HG03354 (cell line): ENCODE data around the gene PGBD5.

Experiments
- ATAC-seq: cut with Tn5 transposase; IDR thresholded peaks from one replicate; pipeline ENCODE4 v1.9.1; 2021; ENCODE audit warnings: mild to moderate bottlenecking; ENCODE audit not compliant: unreplicated experiment, poor library complexity, severe bottlenecking

Gene PGBD5

DNA sequence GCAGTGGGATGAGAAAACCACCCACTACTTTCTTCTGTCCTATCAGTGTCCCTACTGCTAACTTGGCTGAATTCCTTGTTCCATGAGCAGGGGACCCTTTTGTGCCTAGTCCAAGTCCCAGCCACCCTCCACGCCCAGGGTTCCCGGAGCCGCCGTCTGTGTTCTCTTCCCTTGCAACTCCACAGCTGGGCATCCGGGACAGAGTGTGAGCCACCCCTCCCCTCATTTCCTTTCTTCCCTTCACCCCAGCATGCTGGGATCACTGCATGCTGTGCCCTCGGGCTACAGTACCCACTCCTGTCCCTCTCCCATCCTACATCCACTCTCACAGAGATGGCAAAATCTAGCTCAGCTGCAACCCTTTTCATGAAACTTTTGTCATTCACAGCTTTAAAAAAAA lies 44.5 kb downstream of the PGBD5 start:
- ATAC-seq: no peak

DNA sequence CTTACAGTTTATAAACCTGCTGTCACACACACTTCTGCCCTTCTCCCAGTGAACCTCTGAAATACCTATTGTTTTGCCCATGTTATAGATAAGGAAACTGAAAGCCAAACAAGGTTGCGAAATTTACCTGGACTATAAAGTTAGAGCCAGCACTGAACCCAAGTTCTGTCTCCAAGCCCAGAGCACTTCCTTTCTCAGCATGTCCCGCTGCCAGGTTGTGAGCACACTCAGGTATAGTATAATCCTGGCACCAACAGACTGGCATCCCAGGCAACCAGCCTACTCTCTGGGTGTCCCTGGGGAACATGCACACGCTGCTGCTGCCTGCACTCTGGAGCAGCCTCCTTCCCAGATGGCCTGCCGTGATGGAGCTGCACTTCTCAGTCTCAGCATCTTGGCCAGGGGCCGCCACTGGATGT lies 45.1 kb downstream of the PGBD5 start:
- no peak for ATAC-seq

DNA sequence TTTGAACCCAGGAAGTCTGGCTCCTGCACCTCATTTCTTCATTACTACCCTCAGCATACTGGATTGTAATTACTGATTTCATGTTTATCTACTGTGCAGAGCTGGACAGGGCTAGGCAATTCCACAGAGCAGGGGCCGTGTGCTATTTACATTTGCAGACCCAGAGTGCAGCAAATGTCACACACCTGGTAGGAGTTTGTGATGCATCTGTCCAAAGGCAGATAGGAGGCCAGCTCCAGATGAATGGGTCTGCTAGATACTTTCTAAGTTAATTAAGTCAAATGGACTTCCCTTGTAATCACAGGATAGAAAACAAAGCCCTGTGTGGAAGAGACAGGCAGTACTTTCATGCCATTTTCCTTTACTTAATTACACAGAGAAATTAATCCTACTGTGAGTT lies 46.2 kb downstream of the PGBD5 start:
- no peak for ATAC-seq

DNA sequence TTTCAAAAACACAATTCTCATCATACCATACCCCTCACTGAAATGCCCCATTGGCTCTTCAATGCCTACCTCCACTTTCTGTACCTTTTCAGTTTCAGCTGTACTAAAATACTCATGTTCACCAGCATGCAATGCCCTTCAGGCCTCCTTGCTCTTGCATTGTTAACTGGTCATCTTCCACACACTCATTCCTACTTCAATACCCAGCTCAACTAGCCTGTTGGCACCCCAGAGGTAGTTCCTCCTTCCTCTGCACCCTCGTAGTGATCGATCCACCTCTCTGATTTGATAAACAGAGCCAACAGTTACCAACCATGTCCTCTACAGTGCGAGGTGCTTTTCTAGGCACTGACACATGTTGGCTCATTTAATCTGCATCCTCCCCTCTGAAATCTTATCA lies 46.7 kb downstream of the PGBD5 start:
- no peak for ATAC-seq

DNA sequence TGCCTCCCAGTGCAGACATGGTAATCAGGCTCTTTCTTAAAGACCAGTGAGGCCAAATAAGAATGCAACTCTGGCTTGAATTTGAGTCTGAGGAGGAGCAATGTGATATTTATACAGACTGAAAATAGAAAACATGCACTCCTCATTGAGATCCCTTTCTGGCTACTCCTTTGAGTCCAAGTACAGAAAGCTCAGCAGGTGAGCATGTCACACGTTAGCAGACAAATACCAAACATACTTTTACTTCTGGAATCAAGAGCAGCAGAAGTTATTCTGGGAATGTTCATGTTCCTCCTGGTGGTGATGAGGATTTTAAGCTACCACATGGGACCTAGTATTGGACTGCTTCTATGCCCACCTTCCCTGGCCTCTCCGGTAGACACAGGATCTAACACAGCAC lies 48.3 kb downstream of the PGBD5 start:
- no peak for ATAC-seq

DNA sequence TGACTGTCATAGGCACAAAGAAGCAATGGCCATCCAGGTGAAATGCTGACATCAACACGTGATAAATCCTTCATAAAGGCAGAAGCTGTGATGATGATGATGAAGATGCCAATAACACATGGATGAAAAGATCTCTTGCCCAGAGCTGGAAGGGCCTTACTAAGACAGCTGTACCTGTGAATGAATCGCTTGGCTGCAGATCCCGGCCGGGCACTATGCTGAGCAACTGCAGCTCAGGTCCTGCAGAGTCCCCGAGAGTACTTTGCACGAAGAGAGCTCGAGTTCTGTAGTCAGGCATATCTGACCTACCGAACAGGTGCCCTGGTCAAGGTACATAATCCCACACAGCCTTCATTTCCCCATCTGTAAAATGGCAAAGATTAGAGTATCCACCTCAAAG lies 48.8 kb downstream of the PGBD5 start:
- no peak for ATAC-seq

DNA sequence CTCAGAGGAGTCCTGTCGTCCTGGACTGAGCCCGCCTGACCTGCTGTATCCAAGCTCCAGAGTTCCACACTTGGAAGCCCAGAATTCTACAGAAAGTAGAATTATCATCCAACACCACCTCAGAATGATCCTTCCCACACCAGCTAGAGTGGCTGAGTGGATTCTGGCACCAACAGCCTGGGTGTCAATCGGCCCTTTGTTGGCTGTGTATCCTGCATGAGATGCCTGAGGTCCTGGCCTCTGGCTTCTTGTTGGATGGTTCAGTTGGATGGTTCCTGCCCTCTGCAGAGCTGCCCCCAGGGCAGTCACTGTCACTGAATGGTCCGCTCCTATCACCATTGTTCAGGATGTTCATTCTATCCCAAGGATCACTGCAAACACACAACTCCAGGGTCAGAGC lies 49.8 kb downstream of the PGBD5 start:
- no peak for ATAC-seq

DNA sequence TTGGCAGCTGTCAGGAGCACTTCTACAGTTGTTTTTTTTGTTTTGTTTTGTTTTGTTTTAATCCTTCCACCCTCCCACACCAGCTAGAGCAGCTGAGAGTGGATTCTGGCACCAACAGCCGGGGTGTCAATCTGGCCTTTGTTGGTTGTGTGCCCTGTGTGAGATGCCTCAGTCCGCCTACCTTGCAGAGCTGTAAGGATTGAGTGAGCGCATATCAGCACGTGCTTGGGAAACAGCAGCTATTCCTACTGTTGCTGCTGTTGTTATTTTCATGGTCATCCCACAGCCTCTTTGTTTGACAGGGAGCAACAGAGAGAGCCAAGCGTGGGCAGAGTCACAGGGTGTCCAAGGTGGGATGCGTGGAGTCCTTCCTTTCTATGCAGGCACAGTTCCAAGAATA lies 50.4 kb downstream of the PGBD5 start:
- ATAC-seq: no peak

DNA sequence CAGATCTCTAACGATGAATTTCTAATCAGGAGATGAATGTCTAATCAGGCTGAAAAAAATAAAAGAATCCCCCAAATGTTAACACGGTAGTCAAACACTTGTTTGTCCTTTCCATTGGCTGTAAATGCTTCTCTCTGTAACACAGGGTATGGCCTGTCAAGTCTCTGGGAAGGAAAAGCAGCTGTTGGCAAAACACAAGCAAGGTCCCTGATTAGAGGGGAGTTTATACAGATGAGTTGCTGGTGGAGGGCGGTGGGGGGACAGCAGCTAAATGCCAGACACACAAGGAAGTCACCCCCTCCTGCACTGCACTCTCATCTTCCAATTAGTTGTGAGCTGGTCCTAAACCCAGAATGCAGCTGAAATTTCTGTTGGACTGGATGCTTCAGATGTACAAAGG lies 51.0 kb downstream of the PGBD5 start:
- no peak for ATAC-seq

DNA sequence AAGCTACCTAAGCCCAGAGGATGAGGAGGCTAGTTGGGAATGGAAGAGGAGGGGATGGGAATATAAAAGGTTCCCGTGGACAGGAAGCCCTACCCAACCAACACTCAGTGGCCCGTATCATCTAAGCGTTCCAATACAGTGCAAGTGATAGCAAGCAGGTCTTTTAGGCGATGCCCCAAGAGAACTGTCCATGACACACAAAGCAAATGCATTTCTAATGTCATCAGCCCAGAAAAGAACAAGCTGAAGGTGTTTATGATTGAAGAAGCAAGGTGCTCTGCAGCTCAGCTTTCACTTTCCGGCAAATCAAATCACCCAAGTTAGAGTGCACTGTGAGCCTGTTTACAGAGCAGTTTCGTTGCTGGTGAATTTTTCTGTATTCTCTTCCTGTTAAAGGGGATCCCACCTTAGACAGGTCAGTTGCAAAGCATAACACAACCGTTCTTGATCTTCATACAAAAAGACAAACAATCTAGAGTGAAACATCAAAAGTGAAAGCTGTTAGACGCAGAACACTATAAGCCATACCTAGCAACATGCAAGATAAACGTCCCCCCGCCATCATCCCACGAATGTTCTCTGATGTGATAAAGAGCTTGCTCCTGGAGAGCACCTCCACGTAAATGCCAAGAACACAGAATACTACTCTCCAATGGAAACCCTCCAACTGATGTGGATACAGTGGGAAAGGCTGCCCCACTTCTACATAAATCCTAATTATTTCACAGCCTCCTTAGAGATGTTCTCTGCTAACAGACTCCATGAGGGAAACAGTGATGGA lies 54.0 kb downstream of the PGBD5 start:
- no peak for ATAC-seq

DNA sequence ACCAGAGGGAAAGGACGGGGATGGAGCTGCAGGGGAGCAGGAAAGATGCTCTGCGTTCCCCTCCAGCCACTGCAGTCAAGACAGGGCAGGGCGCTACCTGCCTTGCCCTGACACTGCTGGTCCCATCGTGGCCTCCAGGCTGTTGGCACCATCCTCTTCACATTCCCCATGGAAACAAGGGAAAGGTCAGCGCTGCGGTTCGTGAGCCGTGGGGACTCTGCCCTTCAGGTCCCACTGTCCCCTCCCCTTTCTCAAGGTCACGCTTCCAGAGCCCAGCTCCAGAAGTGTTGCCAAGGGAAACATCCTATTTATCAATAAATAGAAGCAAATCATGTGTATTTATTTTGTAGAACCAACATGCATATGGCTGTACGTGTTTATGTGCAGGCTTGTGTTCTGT lies 56.0 kb downstream of the PGBD5 start:
- ATAC-seq: no peak

DNA sequence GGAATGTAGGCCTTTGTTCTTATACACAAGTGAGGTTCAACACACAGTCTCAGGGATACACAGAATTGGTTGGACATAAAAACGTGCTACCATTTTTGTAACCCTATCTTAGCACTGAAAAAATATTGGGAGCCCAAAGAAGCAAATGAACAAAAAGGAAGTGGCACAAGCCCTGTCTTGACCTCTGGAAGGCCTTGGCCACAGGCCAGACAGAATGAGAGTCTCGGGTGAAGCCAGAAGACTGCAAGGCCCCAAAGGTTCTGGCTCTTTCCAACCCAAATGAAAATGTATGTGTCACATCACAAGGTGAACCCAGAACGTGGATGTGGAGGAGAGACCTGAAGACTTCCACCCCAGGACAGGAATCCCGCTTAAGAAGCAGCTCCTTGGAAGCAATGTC lies 57.3 kb downstream of the PGBD5 start:
- ATAC-seq: no peak

DNA sequence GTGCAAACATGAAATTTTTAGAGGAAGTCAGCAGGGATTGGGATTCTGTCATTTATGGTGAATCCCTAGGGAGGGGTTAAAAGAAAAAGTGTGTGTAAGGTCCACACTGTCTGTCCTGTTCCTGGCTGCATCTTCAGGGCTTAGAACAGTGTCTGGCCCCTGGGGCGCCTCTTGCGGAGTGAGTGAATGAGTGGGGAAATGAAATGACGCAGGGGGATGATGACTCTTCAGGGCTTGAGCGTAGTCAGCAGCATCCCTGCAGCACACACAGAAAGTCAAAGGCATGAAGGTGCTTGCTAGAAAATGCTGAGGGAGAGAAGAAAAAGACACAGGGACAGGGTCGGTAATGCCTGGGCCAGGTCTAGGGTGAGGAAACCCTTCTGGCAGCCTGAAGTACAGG lies 57.8 kb downstream of the PGBD5 start:
- ATAC-seq: no peak

DNA sequence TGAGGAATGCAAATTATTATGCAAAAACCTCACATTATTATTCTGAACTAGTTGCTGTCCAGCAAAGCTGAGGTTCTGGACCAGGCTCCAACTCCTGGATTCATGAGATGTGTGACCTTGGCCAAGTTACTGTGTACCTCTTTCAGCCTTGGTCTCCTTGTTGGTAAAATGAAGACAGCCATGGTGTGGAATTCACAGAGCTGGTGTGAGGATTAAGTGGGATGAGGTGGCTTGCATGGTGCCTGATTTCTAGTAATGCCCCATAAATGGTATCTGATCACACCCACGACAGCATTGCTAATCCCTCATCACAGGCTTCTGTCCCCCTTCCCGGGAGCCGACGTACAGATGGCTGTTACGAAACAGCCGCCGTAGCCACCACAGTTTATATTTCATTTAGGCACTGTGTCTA lies 59.6 kb downstream of the PGBD5 start:
- no peak for ATAC-seq

DNA sequence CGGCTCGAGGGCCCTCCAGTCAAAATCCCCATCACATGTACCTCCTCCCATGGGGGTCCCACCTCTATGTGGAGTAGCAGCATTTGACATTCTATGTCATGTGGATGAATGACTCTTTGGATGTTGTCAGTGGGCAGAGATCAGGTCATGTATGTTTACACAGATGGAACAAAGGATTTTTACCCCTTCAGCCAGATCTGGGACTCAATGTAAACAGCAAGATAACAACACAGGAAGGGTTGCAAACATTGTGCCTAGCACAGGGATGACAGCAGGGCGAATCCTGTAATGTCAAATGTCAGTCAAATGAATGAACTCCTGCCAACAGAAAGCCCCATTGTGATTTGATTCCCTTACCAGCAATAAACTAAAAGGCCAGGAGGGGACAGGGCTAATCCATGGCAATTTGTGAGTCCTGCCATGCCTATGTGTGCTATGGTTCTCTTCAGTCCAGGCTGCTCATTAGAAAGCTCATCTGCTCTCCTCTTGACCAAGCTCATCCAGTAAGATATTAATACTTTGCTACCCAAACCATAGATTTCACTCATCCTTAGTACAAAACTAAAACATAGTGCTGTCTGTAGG lies 60.3 kb downstream of the PGBD5 start:
- ATAC-seq: no peak

DNA sequence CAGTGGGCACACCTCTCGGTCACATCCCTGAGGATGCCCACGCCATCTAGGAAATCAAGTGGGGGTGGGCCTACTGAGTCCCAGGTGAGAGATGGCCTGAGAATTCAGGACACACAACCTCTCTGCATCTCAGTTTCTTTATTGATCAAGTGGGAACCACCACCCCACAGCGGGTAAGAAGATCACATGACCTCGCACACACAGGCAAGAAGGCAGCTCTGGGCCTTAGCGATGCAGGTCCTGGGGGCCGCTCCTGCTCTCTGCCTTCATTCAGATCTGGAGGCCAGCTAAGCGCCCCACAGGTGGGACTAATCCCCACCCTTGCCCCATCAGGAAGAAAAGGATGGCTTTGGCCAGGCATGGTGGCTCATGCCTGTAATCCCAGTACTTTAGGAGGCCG lies 63.2 kb downstream of the PGBD5 start:
- no peak for ATAC-seq

DNA sequence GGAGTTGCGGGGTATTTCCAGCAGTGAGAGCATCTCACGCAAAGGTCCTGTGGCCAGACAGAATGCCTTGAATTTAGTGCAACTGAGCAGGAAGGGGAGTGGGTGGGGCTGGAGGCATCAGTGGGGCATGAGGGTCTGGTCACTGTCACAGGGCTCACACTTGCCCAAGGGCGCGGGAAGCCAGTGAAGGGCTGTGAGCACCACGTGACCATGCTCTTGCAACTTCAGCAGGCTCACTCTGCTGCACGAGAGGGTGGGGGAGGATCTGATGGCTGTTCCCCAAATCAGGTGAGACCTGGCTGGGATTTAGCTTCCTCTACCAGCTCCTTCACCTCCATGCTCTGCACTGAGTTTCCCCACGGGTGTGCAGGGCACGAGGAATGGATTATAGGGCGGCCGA lies 64.2 kb downstream of the PGBD5 start:
- ATAC-seq: no peak

DNA sequence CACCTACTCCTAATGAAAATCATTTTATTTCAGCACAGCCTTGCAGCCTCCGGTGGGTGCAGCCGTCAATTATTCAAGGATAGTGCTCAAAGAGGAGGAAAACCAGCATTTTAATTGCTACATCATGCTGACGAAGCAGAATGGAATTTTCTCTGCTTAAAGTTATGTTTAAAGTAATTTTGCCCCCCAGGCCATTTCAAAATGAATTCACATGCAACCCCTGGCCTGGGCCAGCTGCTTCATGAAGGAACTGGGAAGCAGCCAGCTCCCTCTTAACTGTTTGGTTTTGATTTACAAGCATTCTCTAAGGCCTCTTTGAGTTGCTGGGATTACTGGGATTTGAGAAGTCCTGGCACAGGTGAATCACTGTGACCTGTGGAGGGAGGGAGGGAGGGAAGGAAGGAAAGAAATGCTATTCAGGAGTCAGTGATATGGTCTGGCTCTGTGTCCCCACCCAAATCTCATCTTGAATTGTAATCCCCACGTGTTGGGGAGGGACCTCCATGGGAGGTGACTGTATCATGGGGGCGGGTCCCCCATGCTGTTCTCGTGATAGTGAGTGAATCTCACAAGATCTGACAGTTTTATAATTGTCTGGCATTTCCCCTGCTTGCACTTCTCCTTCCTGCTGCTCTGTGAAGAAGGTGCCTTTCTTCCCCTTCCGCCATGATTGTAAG lies 66.0 kb downstream of the PGBD5 start:
- no peak for ATAC-seq

DNA sequence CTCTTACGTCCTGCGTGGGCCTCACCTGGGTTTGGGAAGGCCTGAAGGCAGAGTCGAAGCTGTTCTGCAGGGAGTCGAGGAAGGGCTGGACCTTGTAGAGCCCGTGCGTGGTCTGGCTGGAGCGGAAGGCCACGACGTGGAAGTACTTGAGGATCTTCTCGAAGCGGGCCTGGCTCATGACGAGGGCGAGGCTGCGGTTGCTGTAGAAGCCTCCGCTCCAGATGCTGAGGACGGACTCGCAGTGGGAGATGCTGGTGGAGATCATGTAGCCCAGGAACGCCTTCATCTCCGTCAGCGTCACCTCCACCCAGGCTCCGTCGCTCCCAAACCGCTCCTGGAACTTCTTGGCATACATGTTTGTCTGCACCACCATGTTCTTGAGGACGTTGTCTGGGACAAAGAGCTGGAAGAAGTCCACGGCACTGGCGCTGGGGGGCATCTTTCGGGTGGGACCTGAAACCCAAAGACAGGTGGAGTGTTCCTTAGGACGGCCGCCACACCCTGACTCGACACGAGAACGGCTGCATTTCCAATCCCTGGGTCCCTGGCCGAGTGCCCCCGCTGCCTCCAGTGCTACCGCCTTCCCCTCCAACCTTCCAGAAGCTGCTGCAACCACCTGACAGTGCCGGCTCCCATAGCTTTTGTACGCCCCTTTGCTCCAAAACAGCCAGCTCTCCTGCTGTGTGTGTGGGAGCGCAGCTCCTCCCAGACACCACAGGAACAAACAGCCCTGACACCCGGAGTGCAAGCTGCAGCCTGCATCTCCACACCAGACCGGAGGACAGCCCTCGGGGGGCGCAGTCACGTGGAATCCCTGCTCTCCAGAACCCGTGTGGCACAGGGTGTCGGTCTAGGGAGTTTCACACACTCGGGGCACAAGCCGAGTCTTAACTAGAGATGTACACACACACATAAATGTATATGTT lies 69.0 kb downstream of the PGBD5 start:
- ATAC-seq: no peak

DNA sequence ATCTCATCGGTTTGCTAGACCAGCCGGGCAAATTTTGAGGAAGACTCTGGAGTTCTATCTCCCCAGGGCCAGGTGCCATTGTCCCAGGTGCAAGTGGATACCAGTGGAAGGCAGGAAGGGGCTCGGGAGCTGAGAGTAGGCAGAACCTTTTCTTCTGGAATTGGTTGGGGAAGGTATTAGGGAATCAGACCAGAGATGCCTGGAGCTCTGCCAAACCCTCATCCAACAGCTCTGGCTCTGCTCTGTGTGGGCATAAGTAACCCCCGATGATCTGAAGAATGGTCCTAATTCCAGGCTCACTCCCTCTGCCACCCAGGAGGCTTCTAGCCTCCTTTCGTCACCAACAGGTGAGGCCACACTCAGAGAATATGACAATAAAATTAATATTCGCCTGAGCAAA lies 69.9 kb downstream of the PGBD5 start:
- ATAC-seq: no peak
